ENCODE measurements around the gene ASPG. TPM values are rescaled to one million over a fixed set of nuclear protein-coding genes. Genes with fewer than 3 reads are reported as not detected.

The ASPG gene
- total RNA-seq, 3 donors from 2014 or later (not counting 1 experiment from before 2014, with no cell fraction given): not detected

DNA sequence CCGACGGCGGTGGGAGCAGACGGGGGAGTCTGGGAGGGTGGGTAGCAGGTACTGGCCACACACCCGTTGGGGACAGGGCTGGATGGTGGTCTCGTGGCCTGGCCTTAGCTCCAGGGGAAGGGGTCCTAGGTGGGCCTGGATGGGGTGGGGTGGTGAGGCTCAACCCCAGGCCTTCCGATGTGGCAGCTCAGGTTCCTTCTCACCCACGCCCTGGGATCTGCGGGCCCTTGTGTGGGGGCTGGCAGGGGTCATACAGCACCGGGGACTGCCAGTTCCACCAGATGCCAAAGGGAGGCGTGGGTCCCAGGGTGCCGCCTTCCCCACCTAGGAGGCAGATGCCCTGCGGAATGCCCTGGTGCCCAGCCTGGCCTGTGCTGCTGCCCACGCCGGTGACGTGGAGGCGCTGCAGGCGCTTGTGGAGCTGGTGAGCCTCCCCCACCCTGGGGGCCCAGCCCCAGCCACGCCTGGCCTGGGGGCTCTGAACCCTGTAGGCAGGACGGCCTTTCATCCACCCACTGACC, 21.0 kb downstream of the ASPG start:
- H3K27ac Mint-ChIP-seq: no peak overlapping the region
- TF ChIP-seq, protein P1, sequence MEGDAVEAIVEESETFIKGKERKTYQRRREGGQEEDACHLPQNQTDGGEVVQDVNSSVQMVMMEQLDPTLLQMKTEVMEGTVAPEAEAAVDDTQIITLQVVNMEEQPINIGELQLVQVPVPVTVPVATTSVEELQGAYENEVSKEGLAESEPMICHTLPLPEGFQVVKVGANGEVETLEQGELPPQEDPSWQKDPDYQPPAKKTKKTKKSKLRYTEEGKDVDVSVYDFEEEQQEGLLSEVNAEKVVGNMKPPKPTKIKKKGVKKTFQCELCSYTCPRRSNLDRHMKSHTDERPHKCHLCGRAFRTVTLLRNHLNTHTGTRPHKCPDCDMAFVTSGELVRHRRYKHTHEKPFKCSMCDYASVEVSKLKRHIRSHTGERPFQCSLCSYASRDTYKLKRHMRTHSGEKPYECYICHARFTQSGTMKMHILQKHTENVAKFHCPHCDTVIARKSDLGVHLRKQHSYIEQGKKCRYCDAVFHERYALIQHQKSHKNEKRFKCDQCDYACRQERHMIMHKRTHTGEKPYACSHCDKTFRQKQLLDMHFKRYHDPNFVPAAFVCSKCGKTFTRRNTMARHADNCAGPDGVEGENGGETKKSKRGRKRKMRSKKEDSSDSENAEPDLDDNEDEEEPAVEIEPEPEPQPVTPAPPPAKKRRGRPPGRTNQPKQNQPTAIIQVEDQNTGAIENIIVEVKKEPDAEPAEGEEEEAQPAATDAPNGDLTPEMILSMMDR (IDR thresholded peaks at IDR 0.05): no peak
- no peaks in the 10 kb centered on the region for H3K9me3 ChIP-seq (ENCODE audit: control insufficient read depth, insufficient read depth, low read length)
- intact Hi-C loops (cut with micrococcal nuclease): no loop called here
- no peaks in the 10 kb centered on the region for H3K27me3 Mint-ChIP-seq (ENCODE audit: low read depth in 2 of 2)
- H3K4me3 ChIP-seq (ENCODE audit: low read length): no peak overlapping the region
- DNase-seq (no peak), ATAC-seq (no peak)
- H3K27ac ChIP-seq (ENCODE audit: low read length): no peak overlapping the region
- no peaks in the 10 kb centered on the region for H3K36me3 Mint-ChIP-seq
- WGBS (ENCODE audit: insufficient coverage): 88% methylated on average over 20 of the region's 20 CpGs
- no peak overlapping the region for H3K4me3 Mint-ChIP-seq
- no peaks in the 10 kb centered on the region for H3K36me3 ChIP-seq (ENCODE audit: control insufficient read depth, insufficient read depth, low read length)
- no peaks in the 10 kb centered on the region for H3K4me1 Mint-ChIP-seq
- H3K4me1 ChIP-seq (ENCODE audit: control insufficient read depth, insufficient read depth, low read length): no peaks in the 10 kb centered on the region
- H3K27me3 ChIP-seq (ENCODE audit: control insufficient read depth, insufficient read depth, low read length): no peaks in the 10 kb centered on the region
- no peaks in the 10 kb centered on the region for H3K9me3 Mint-ChIP-seq

DNA sequence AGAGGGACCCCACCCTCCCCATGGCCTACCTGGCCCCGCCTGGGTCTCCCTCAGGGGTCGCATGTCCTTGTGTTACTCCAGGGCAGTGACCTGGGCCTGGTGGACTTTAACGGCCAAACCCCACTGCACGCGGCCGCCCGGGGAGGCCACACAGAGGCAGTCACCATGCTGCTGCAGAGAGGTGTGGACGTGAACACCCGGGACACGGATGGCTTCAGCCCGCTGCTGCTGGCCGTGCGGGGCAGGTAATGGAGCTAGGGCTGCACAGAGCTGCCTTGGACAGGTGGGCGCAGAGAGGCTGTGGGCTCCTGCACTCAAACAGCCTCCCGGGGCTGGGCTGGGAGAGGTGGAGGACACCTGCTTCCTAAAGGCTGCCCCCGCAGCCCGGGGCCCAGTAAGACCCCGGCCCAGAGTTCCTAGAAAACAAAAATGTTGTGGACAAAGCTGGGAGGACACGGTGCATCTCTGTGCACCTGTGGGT, 21.6 kb downstream of the ASPG start:
- Mint-ChIP-seq H3K27ac (no peak overlapping the region), H3K36me3 (no peaks in the 10 kb centered on the region), H3K4me1 (no peaks in the 10 kb centered on the region), H3K9me3 (no peaks in the 10 kb centered on the region), H3K4me3 (no peak overlapping the region), H3K27me3 (ENCODE audit: low read depth in 2 of 2) (no peaks in the 10 kb centered on the region)
- H3K27ac ChIP-seq (ENCODE audit: low read length): no peak overlapping the region
- H3K9me3 ChIP-seq (ENCODE audit: control insufficient read depth, insufficient read depth, low read length): no peaks in the 10 kb centered on the region
- no peak overlapping the region for H3K4me3 ChIP-seq (ENCODE audit: low read length)
- intact Hi-C loops (cut with micrococcal nuclease): no loop called here
- no peaks in the 10 kb centered on the region for H3K36me3 ChIP-seq (ENCODE audit: control insufficient read depth, insufficient read depth, low read length)
- H3K27me3 ChIP-seq (ENCODE audit: control insufficient read depth, insufficient read depth, low read length): no peaks in the 10 kb centered on the region
- no peaks in the 10 kb centered on the region for H3K4me1 ChIP-seq (ENCODE audit: control insufficient read depth, insufficient read depth, low read length)
- ATAC-seq (no peak), DNase-seq (no peak)
- 89% methylated on average over 19 of the region's 19 CpGs for WGBS (ENCODE audit: insufficient coverage)
- TF ChIP-seq, protein P1 (IDR thresholded peaks at IDR 0.05): no peak

DNA sequence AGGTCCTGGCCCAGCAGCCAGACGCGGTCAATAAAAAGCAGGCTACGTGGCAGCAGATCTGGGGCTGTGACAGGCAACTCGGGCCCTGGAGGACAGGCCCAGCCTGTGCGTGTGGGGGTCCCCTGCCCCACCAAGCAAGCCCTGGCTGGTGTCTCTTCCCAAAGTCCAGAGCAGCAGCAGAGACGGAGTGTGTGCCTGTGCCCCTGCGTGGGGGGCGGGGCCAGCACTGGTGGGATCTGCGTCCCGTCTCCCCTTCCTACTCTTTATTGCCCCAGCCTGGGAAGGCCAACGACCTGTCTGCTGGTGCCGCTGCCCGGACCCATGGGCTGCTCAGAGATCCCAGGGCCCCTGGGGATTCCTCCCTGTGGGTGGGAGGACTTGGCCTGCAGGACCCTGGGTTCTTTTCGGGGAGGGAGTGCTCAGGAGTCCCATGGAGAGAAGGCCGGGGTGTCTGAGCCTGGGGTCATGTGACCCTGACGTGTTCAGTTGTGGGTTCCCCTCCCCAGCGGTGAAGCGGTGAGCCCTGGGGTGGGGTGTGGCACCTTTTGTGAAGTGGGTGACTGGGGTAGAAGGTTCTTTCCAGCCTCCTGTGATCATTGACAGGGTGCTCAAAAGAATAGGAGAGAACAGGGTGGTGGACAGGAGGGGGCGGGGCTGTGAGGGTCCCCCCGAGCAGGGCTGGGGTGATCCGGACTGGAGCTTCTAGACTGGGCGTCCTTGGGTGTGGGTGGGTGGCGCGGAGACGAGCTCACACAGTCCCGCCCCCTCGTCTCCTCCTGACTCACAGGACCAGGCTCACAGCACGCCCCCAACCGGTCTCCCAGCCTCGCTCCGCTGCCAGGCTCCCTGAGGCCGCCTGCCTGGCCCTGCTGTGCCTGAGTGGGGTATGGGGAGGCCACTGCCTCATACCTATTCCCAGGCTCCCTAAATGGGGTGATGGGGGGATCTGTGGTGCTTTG, 22.4 kb downstream of the ASPG start:
- no peak overlapping the region for H3K4me3 ChIP-seq (ENCODE audit: low read length)
- no peaks in the 10 kb centered on the region for H3K36me3 Mint-ChIP-seq
- TF ChIP-seq, protein P1 (IDR thresholded peaks at IDR 0.05): no peak
- intact Hi-C loops (cut with micrococcal nuclease): no loop called here
- DNase-seq: no peak
- no peak overlapping the region for H3K27ac Mint-ChIP-seq
- H3K9me3 Mint-ChIP-seq: no peaks in the 10 kb centered on the region
- no peak overlapping the region for H3K4me3 Mint-ChIP-seq
- 74% methylated on average over 31 of the region's 32 CpGs for WGBS (ENCODE audit: insufficient coverage)
- H3K4me1 ChIP-seq (ENCODE audit: control insufficient read depth, insufficient read depth, low read length): no peaks in the 10 kb centered on the region
- ATAC-seq: no peak
- no peaks in the 10 kb centered on the region for H3K27me3 ChIP-seq (ENCODE audit: control insufficient read depth, insufficient read depth, low read length)
- no peaks in the 10 kb centered on the region for H3K36me3 ChIP-seq (ENCODE audit: control insufficient read depth, insufficient read depth, low read length)
- no peak overlapping the region for H3K27ac ChIP-seq (ENCODE audit: low read length)
- H3K4me1 Mint-ChIP-seq: no peaks in the 10 kb centered on the region
- H3K9me3 ChIP-seq (ENCODE audit: control insufficient read depth, insufficient read depth, low read length): no peaks in the 10 kb centered on the region
- H3K27me3 Mint-ChIP-seq (ENCODE audit: low read depth in 2 of 2): no peaks in the 10 kb centered on the region
